DMS153 (cell line): ENCODE data around the gene SMARCE1.

Experiments
- DNase-seq: peaks from one replicate; lab custom pipeline; 2025; lab: John Stamatoyannopoulos, UW

Gene SMARCE1

GRCh38 chr17:40647624-40648383 lies at the start of gene SMARCE1:
Gene SMARCE1 (minus strand): TSS chr17:40647818. CDS start chr17:40645802, 2,016 bp downstream.
- peak; percentile 69 for DNase-seq

GRCh38 chr17:40697297-40697696 lies 49.7 kb upstream of the SMARCE1 start:
- no peak for DNase-seq

GRCh38 chr17:40696651-40697072 lies 49.0 kb upstream of the SMARCE1 start:
- no peak for DNase-seq

- DNase-seq = no peak
Observed at GRCh38 chr17:40695874-40696472, 48.4 kb upstream of the SMARCE1 start.

GRCh38 chr17:40694584-40694983 lies 47.0 kb upstream of the SMARCE1 start:
- DNase-seq = no peak

- no peak for DNase-seq
Observed at GRCh38 chr17:40687106-40687505, 39.5 kb upstream of the SMARCE1 start.

GRCh38 chr17:40686192-40686591 lies 38.6 kb upstream of the SMARCE1 start:
- no peak for DNase-seq

GRCh38 chr17:40680998-40681397 lies 33.4 kb upstream of the SMARCE1 start:
- no peak for DNase-seq

- DNase-seq = no peak
Observed at GRCh38 chr17:40679523-40679907, 31.9 kb upstream of the SMARCE1 start.

- no peak for DNase-seq
Observed at GRCh38 chr17:40678902-40679522, 31.4 kb upstream of the SMARCE1 start.

GRCh38 chr17:40675905-40676304 lies 28.3 kb upstream of the SMARCE1 start:
- no peak for DNase-seq

- DNase-seq = no peak
Observed at GRCh38 chr17:40672654-40673053, 25.0 kb upstream of the SMARCE1 start.

GRCh38 chr17:40671282-40671681 lies 23.7 kb upstream of the SMARCE1 start:
- no peak for DNase-seq

- no peak for DNase-seq
Observed at GRCh38 chr17:40666331-40666730, 18.7 kb upstream of the SMARCE1 start.

- no peak for DNase-seq
Observed at GRCh38 chr17:40664582-40665333, 17.1 kb upstream of the SMARCE1 start, which contains the start of gene KRT222. Gene KRT222 (minus strand): TSS chr17:40665177. CDS start chr17:40665099, 78 bp downstream.

- DNase-seq = no peak
Observed at GRCh38 chr17:40663252-40663651, 15.6 kb upstream of the SMARCE1 start.

- no peak for DNase-seq
Observed at GRCh38 chr17:40659911-40660310, 12.3 kb upstream of the SMARCE1 start.

GRCh38 chr17:40658396-40658795 lies 10.8 kb upstream of the SMARCE1 start:
- DNase-seq = no peak

- DNase-seq = no peak
Observed at GRCh38 chr17:40651939-40652338, 4.3 kb upstream of the SMARCE1 start.

- DNase-seq = no peak
Observed at GRCh38 chr17:40648384-40648968, 858 bp upstream of the SMARCE1 start.

- no peak for DNase-seq
Observed at GRCh38 chr17:40646791-40647623, 611 bp downstream of the SMARCE1 start.
